Measurements from ENCODE around the gene UQCC2.

The UQCC2 gene

DNA sequence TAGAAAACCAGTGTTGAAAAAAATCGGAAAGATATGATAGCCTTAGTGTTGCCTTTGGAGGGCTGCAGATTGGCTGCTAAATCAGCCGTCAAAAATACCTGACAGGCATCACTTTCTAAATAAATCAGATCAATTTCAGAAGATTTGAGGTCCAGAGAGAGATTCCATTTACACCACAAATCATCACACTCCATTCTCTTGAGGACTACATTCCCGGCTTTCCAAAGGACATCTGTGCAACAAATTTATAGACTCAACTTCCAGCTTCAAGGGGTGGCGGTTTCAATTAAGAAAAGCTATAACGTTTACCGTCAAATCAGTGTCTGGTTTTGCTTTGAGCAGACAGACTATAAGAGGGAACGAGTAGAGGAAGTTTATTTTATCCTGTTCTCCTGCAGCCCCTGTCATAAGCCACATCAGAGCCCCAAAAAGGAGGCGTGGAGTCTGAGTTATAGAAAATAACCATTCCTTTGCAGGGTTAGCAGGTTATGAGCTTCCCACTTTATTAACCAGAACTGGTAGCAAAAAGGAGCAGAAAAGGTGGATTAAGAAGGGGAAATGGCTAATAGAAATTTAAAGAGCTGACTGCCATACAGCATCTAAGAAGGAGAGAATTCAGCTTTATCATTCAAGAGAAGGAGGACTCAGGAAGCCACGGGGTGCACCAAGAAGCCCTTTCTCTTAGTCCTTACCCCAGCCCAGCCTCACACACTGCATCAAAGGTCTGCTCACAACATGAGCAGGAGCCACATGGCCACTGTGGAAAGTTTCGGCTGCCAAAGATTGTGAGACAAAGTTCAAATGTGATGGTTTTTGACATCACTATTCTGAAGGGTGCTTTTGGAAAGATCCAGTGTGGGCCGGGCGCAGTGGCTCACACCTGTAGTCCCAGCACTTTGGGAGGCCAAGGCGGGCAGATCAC is 12.9 kb upstream of the UQCC2 start:
- DNase-seq, result no peak

DNA sequence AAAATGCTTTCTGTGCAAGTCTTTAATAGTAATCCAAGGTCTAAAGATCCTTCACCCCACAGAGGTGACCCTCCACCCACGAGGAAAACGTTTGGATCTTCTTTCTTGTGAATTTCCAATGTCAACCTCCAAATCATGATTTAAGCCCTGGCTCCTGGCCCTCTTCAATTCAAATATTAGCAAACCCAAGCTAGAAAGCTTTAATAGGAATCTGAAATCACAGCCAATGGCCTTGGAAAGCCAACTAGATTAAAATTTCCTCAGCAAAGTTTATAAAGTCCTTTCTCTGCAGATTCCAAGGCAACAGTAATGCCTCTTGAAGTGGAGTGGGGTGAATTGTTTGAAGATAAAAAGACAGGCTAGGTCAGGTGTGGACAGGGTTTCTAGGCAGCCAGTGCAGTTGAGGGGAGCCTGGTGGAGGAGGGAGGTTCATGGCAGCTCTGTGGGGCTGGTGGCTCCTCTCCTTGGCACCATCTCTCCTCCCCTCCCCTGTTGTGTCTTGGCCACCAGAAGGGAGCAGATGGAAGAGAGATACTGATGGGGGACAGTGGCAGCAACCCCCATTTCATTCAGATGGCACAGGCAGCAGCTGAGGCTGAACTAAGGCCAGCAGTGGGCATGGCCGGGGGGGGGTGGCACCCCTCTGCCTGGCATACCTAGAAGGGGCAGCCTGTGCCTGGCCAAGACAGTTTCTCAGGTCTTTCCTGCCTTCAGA is 12.0 kb upstream of the UQCC2 start:
- DNase-seq, result no peak

DNA sequence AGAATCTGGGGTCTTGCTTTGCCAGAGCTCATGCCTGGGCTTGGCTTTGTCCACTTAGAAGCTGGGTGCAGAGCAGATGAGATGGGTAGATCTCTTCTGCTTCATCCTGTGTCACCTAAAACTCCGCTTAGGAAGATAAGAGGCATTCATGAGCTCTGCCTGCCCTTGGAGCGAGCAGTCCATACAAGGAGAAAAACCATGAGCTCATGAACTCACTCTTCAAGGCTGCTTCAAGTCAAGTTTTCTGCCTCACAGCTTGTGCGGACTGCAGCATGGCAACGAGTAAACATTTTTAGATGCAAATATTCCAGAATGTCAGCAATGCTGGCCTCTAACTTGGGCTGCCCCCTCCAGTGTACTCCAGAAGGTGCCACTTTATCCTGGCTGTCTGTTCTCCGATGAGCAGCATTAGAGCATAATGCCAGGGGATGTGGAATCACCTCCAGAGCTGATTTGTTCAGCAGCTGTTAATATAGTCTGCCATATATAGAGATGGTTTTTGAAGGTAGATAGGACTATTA is 10.7 kb upstream of the UQCC2 start:
- DNase-seq, result no peak

DNA sequence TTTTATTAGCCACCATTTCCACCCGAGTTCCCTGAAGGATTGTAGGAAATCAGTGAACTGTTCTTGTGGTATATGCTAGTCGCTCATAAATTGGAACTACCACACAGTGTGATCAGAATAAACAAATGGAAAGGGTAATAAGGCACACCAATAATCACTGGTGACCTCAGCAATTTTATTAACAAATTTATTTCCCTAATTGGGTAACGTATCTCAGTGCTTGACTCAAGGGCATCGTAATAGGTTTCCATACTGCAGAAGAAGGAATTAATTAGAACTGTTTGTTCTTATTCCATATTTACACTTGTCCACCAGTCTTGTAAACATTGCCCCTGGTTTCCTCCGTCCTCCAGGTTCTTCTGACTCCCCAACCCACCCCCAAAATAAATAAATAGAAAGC is 10.0 kb upstream of the UQCC2 start:
- no peak for DNase-seq

DNA sequence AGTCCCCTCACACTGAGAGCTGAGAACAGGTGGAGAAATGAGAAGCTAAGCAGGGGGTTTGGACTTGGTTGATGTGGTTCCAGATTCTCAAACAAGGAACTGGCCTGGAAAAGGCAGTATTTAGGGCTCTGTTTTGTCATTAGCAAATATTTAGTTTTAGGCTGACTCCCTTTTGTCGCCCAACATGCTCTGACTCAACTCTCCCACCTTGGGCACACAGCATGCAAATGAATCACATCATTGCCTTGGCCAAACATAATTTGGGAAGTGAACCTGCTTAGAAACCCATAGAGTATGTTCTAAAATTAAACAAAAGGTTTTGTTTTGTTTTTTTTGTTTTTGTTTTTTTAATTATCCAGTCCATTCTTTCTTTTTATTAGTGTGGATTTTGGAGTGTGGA is 9.5 kb upstream of the UQCC2 start:
- no peak for DNase-seq

DNA sequence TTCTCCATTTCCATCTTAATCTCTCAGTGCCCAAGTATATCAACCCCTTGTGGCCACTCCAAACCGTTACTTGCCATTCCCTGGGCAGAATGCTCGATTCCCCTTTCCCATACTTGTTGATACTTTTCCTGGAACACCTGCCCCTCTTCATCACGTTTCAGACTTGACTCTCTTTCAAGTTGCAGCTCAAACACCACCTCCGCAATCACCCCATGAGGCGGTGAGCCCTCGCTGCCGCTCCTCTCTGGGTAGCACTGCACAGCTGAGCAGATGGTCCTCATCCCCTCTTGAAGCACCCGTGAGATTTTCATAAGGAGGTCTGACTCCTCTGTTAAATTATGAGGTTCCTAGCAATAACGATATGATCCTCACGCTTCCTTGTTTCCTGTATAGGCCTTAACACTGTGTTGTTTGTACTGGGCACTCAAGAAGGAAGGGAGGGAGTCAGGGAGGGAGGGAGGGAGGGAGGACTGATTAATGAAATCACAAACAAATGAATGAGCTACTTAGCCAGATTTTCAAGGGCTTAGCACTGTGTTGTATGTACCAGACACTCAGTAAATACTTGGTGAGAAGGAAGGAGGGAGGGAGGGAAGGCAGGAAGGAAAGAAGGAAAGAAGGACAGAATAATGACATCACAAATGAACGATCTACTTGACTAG is 8.0 kb upstream of the UQCC2 start:
- no peak for DNase-seq

DNA sequence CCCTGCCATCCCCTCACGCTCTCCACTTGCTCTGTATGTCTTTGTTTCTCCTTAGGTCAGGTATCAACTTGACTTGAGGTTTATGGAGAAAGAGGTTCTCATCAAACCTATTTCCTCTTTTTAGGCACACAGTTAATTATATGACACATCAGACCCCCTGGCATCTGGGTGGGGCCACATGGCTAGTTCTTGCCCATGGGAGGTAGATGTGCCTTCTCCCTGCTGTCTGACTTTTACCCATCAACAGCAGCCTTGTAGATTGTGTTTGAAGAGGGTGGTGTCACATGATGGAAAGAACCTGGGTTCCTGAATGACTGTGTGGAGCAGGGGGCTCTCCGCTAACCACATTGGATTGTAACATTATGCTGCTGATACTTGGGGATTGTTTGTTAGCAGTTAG is 7.2 kb upstream of the UQCC2 start:
- DNase-seq, result no peak

DNA sequence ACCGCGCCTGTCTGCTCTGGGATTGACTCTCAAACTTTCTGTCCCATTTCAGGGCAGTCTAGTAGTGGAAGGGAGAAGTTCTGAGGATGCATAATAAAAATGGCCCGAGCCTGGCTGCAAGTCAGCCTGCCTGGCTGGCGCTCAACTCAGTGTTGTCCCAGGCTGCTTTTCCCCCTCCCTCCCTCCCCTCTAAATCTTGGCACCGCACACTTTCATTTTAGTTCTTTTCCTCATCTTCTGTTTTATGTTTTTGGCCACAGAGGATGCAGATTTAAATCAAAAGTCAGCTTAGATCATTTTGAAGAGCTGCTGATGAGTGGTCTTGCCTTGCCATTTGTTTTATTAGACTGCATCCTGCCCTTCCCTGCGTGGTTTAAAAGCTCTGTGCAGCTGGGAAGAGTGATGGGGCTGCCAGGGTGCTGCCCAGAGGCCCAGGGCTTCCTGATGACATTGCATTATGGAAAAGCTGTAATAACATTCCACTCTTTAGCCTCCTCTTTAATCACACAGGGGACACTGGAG is 6.5 kb upstream of the UQCC2 start:
- DNase-seq, result no peak

DNA sequence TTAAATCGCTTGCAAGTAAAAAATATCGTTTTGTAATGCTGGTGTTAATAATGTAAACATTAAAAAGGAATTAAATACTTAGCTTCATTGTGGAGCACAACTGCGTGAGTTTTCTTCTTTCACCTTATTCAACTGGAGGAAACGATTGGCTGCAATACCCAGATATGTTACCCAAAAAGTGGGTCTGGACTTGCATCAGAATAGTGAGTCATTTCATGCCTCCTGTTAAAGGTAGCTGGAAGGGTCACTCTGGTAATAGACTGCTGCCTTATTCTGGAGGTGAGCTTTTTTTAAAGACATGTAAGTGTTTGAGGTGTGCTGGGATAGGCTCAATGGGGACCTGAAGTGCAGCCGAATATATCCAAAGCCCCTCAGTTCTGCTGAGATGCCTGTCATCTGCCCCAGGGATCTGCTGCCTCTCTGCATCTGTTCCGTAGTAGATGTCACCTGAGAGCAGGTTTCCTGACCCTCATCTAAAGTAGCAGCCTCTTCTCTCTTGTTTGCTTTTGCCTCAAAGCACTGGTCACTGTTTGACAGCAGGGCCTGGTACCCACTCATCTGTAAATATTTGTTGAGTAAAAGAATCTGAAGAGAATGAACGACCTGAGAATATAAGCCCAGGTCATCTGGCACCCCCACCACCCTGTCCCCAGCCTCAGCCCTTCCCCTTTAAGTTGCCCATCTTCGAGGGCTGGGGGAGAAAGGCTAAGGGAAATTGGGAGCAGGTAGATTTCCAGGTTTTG is 5.6 kb upstream of the UQCC2 start:
- DNase-seq, result no peak

DNA sequence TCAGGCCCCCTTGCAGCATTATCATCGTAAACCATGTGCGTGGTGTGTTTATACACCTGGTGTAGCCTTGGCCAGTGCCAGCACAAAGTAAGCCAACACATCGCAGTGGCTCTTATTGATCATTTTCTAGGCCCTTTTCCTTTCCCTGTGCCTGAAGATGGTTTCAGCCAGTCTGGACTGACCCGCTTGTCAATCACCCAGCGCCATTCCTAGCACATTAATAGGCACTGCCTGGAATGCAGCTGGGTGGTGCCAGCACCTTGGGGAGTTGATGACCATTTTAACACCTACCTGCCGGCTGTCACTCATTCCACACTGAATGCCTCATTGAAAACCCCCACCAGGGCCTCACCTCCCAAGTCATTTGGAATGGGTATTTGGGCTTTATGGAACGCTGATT is 4.9 kb upstream of the UQCC2 start:
- DNase-seq, result no peak

DNA sequence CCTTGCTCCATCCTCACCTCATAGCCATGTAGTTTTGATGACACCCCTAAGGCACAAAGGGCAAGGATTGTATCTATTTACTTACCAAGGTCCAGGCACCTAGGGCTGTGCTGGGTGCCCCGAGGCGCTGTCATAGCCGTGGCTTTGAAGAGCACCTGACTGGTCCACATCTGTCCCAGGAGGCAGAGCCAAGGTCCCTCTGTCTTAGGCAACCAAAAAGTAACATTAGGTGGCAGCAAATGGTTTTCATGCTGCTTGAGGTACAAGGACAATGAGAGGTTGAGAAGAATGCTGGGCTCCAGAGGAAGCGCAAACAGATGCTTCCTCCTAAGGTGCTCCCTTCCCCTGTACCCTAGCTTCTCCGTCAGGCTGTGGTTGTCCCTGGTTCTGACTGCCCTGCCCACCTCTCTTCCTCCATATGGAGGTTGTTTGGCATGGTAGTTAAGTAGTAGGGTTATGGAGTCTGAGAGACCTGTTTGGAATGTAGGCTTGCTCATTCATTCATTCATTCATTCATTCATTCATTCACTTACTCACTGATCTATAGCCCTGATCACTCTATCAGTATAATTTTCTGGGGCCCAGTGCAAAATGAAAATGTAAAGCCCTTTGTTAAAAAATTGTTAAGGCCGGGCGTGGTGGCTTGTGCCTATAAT is 3.0 kb upstream of the UQCC2 start:
- DNase-seq, result no peak

DNA sequence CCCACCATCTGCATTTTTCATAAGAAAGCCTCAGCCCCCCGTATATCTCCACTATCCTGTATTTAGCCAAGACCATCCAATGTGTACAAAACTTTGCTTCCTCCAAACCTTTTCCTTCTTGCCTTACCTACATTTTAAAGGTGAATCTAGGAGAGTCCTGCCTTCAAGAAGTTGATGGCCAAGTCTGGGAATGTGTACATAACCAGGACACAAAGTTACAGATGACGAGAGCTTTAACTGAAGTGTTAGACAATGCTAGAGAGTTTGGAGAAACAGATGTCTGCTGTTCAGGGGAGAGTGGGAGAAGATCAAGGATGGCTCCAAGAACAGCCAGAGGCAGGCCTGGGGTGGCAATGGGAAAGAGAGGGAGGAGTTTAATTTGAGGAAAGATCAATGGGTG is 2.3 kb upstream of the UQCC2 start:
- DNase-seq, result no peak

DNA sequence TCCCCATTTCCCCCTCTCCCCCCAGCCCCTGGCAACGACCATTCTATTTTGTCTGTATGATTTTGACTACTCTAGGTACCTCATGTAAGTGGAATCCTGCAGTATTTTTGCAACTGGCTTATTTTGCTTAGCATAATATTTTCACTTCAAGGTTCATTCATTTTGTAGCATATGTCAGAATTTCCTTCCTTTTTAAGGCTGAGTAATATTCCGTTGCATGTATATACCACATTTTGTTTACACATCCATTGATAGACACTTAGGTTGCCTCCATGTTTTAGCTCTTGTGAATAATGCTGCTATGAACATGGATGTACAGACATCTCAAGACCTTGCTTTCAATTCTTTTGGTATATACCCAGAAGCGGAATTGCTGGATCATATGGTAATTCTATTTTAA is 1.4 kb upstream of the UQCC2 start:
- no peak for DNase-seq

DNA sequence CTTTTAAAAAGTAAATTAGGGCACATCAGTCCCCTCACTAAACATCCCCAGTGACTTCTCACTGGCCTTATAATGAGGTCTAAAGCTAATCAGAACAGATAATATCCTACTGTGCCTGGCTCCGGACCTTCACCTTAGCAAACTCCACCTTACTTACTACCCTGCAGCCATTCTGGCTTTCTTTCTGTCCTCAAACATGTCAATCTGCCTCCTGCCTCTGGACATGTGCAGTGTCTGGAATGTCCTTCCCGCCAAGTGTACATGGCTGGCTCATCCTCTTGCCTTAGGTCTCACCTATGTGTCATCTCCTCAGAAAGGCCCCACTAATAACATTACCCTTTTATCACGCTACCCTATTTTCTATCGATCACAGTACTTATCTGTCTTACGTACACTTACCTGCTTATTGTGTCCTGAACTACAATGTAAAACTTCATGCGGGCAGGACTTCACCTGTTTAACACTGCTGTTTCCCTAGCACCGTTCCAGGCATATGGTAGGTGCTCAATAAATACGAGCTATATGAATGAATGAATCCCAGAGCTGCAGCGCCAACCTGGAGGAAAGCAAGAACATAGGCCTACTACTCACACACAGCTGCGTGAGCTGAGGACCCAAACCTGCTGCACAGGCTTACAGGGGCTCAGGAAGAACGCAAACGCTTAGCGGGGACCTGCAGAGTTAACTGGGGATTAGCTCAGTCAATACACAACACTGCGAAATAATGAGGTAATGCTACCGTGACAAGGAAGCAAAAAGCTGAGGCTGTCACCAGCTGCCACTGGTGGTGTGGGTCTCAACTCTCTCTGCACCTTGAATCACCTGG is 991 bp downstream of the UQCC2 start:
- DNase-seq, result no peak

DNA sequence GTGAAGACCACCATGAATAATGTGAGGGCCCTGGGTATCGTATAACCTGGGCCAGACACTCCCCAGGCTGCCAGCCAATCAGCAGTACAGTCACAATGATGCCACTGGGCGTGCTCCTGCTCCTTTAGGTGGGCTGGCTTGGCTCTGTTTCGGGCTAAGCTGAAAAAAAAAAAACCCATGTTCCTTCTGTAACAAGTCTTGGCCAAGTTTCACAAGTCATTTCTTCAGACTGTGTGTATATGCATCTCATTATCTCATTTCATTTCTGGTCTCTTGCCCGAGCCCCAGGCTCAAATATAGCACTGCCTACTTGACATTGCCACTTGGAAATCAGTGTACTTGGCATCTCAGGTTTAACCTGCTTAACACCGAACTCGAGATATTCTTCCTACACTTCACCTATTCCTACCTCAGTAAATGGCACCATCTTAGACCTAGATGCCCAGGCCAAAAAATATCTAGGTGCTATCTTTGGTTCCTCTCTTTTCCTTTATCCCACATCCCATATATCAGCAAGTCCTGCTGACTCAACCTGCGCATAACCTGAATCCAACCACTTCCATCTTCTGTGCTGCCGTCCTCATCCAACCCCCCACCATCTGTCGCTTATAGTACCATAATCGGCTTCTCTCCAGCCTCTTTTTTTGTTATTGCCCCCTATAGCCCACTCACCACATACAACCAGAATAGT is 1.8 kb downstream of the UQCC2 start:
- DNase-seq, result no peak

DNA sequence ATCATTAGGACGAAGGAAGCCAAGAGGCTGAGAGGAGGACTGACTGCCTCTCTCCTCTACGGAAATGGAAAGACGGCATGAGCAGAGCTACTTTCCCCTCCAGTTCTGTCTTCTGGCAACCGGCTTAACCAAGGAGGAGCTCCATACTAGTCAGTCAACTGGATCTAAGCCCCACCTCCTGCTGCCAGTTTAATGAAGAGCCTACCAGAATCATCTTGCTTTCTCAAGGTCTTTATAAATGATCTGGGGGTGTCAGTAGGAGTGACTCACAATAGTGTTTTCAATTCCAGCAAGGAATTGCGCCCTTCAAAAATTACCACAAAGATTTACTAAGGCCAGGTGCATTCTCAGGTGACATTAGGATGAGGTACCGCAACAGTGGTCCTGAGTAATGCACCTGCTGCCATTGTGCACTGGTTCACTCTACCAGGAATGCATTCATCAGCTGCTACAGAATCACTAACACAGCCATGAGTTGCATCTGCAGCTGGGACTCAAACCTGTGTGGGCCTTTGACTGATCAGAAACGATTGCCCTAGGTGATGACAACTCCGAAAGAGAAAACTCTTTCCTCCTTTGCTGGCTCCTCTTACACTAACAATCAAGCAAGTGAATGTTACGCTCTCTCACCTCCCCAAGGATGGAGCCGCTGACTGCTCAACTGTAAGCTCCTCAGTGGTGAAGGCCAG is 2.8 kb downstream of the UQCC2 start:
- no peak for DNase-seq

DNA sequence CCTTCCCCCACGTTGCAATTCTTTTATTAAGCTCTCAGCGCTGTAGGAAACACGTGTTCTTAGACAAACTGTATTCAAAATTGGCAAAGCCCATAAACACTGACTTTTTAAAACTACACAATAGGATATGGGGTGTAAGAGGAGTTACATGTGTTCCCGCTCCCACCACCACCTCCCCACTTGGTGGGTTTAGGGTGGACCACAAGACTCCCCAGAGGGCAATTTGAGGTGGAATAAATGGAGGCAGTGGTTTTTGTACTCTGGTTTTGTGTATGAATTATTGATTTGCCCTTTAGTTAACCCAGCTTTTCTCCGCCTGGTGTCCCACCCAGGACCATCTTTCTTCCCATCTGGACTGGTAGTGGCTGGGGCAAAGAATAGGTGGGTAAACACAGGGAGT is 3.7 kb downstream of the UQCC2 start:
- no peak for DNase-seq

DNA sequence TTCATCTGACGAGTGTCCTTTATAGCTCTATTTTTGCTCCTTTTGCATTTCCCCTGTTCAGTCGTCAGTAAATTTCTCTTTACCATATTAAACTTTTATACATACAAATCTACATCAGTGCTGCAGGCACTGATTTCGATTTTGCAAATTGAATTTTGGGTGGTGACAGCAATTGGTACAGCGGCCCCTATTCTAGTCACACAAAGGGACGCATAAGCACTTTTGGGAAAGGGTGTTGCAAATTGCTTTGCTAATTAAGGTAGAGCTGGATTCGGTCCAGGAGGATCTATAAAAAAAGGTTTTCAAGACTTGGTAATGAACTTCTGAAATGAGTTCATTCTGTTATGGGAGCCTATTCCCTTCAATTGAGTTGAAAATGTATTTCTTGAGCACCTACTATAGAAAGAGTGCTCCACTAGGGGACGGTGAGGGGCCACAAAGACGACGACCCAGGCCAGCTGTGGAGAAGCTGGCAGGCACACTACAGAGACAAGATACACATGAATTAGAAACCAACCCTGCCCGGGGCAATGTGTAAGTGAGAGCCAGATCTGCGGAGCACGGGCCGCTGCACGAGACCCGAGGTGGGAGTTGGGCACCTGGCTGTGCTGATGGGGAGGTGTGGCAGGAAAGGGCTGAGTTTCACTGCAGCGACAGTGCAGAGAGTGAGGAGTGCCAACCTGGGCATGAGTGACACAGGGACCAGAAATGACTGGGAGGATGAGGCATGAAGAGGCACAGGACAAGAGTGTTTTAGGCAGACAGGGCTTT is 5.4 kb downstream of the UQCC2 start:
- no peak for DNase-seq
